ENCODE measurements around the gene PRKCH. TPM values are rescaled to one million over a fixed set of nuclear protein-coding genes. Genes with fewer than 3 reads are reported as not detected.

Gene PRKCH
- total RNA-seq, 3 donors from 2014 or later = 27.0 to 41.3 (median 34.0) TPM

GRCh38 chr14:61495809-61496208 lies 174.4 kb downstream of the PRKCH start:
- Histone ChIP-seq H3K27ac (no peak overlapping the region), H3K27me3 (no peaks in the 10 kb centered on the region), H3K9me3 (no peaks in the 10 kb centered on the region), H3K36me3 (no peaks in the 10 kb centered on the region), H3K4me3 (no peak overlapping the region), H3K4me1 (no peaks in the 10 kb centered on the region)
- no peak for TF ChIP-seq CTCF (IDR thresholded peaks at IDR 0.05)
- TF ChIP-seq POLR2AphosphoS5 (IDR thresholded peaks at IDR 0.05) = no peak
- TF ChIP-seq POLR2A (IDR thresholded peaks at IDR 0.05) = no peak
- no peak for DNase-seq (ENCODE audit: low spot score in 2 of 2)
- intact Hi-C loops (cut with DNase I; ENCODE audit: low total_unique reads) = no loop called here

DNA sequence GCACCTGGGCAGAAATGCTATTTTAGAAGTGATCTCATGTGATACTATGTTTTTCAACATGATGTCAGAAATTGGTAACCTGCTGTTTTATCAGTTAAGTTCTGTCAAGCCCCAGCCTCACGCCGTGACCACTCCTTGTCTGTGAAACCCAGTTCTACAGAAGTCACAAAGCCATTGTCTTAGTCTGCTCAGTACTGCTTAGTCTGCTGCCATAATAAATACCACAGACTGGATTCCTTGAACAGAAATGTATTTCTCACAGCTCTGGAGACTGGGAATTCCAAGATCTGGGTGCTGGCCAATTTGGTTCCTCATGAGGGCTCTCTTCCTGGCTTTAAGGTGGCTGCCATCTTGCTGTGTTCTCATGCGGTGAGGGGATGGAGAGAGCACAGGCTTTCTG lies 176.9 kb downstream of the PRKCH start:
- no peaks in the 10 kb centered on the region for H3K9me3 ChIP-seq
- H3K27ac ChIP-seq = peak overlapping the region in 1 of 2 donors; percentile 14
- intact Hi-C loops (cut with DNase I; ENCODE audit: low total_unique reads) = no loop called here
- H3K4me3 ChIP-seq = no peak overlapping the region
- TF ChIP-seq POLR2A (IDR thresholded peaks at IDR 0.05) = no peak
- no peak for TF ChIP-seq POLR2AphosphoS5 (IDR thresholded peaks at IDR 0.05)
- TF ChIP-seq CTCF (IDR thresholded peaks at IDR 0.05) = no peak
- no peaks in the 10 kb centered on the region for H3K27me3 ChIP-seq
- DNase-seq (ENCODE audit: low spot score in 2 of 2) = no peak
- no peaks in the 10 kb centered on the region for H3K4me1 ChIP-seq
- H3K36me3 ChIP-seq = no peaks in the 10 kb centered on the region

GRCh38 chr14:61498811-61499210 lies 177.4 kb downstream of the PRKCH start:
- Histone ChIP-seq H3K9me3 (no peaks in the 10 kb centered on the region), H3K4me1 (no peaks in the 10 kb centered on the region), H3K36me3 (no peaks in the 10 kb centered on the region), H3K27ac (peak overlapping the region in 1 of 2 donors; percentile 14), H3K27me3 (no peaks in the 10 kb centered on the region), H3K4me3 (no peak overlapping the region)
- no peak for DNase-seq (ENCODE audit: low spot score in 2 of 2)
- TF ChIP-seq POLR2A (IDR thresholded peaks at IDR 0.05) (no peak), CTCF (IDR thresholded peaks at IDR 0.05) (no peak), POLR2AphosphoS5 (IDR thresholded peaks at IDR 0.05) (no peak)
- intact Hi-C loops (cut with DNase I; ENCODE audit: low total_unique reads) = no loop called here

- intact Hi-C loops (cut with DNase I; ENCODE audit: low total_unique reads) = loop anchor here (10.0 kb wide), 1 partner anchor 1955 kb away; no protein-coding TSS in a partner anchor
- no peak overlapping the region for H3K4me3 ChIP-seq
- H3K9me3 ChIP-seq = no peaks in the 10 kb centered on the region
- H3K27ac ChIP-seq = no peak overlapping the region
- H3K4me1 ChIP-seq = no peaks in the 10 kb centered on the region
- DNase-seq (ENCODE audit: low spot score in 2 of 2) = no peak
- H3K36me3 ChIP-seq = no peaks in the 10 kb centered on the region
- H3K27me3 ChIP-seq = no peaks in the 10 kb centered on the region
- TF ChIP-seq POLR2A (IDR thresholded peaks at IDR 0.05) = no peak
- no peak for TF ChIP-seq POLR2AphosphoS5 (IDR thresholded peaks at IDR 0.05)
- TF ChIP-seq CTCF (IDR thresholded peaks at IDR 0.05) = no peak
Observed at GRCh38 chr14:61499991-61500390, 178.6 kb downstream of the PRKCH start.

DNA sequence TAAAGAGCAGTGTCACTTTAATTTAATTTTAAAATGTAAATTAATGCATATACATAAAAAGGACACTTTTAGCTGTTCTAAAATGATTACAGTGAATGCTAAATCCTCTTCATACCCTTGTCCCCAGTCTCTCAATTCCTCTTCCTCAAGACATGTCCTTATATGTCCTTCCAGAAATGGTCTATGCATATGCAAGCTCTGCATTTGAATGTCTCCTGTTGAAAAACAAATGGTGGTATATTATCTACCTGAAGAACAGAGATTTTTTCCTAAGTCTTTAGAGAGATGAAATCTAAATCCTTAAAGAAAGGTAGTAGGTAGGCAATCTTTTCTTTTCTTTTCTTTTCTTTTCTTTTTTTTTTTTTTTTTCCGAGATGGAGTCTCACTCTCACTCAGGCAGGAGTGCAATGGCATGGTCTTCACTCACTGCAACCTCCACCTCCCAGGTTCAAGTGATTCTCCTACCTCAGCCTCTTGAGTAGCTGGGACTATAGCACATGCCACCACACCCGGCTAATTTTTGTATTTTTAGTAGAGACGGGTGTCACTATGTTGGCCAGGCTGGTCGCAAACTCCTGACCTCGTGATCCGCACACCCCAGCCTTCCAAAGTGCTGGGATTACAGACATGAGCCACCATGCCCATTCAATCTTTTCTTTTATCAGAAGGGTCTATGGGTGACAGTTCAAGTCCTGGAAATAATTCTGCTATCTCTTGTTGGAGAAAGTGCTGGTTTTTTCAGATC lies 180.5 kb downstream of the PRKCH start:
- Histone ChIP-seq H3K4me3 (no peak overlapping the region), H3K27me3 (no peaks in the 10 kb centered on the region), H3K9me3 (no peaks in the 10 kb centered on the region), H3K4me1 (no peaks in the 10 kb centered on the region), H3K36me3 (no peaks in the 10 kb centered on the region), H3K27ac (no peak overlapping the region)
- TF ChIP-seq POLR2AphosphoS5 (IDR thresholded peaks at IDR 0.05) (no peak), POLR2A (IDR thresholded peaks at IDR 0.05) (no peak), CTCF (IDR thresholded peaks at IDR 0.05) (no peak)
- no peak for DNase-seq (ENCODE audit: low spot score in 2 of 2)
- intact Hi-C loops (cut with DNase I; ENCODE audit: low total_unique reads) = loop anchor here (10.0 kb wide), 1 partner anchor 1953 kb away; no protein-coding TSS in a partner anchor

Measured in breast epithelium (tissue), 4 donors.